GM19099 (cell line): ENCODE data around the gene GABPB2.

Experiments used
- POLR2A ChIP-seq: IDR thresholded peaks from 3 replicates; pipeline ENCODE4 v1.6.1; 2011; ENCODE audit warnings: low read depth; ENCODE audit not compliant: insufficient read length; ENCODE audit errors: extremely low read depth

Gene GABPB2

GRCh38 chr1:151070474-151071276, at the start of gene GABPB2:
TSS of gene GABPB2 (plus strand) at chr1:151070761. CDS start at chr1:151088190, 17,429 bp downstream.
- TF ChIP-seq POLR2A = peak; percentile 73

- TF ChIP-seq POLR2A = no peak
These were observed 45.9 kb upstream of the GABPB2 start for GRCh38 chr1:151024540-151025146.

GRCh38 chr1:151026460-151026859, 44.1 kb upstream of the GABPB2 start:
- TF ChIP-seq POLR2A = no peak

GRCh38 chr1:151032164-151032563, 38.4 kb upstream of the GABPB2 start:
- no peak for TF ChIP-seq POLR2A

- TF ChIP-seq POLR2A = no peak
These were observed 35.4 kb upstream of the GABPB2 start for GRCh38 chr1:151035167-151035566.

- TF ChIP-seq POLR2A = no peak
These were observed 34.2 kb upstream of the GABPB2 start, which contains the start of gene BNIPL for GRCh38 chr1:151036356-151036755. TSS of gene BNIPL (plus strand) at chr1:151036586. CDS start at chr1:151036726, 140 bp downstream.

- TF ChIP-seq POLR2A = no peak
These were observed 33.5 kb upstream of the GABPB2 start for GRCh38 chr1:151037032-151037431.

GRCh38 chr1:151039521-151039920, 31.0 kb upstream of the GABPB2 start:
- no peak for TF ChIP-seq POLR2A

GRCh38 chr1:151043163-151043562, 27.4 kb upstream of the GABPB2 start:
- no peak for TF ChIP-seq POLR2A

GRCh38 chr1:151047591-151047924, 23.0 kb upstream of the GABPB2 start, which contains the start of gene C1orf56:
TSS of gene C1orf56 (plus strand) at chr1:151047751. CDS start at chr1:151047848, 97 bp downstream.
- TF ChIP-seq POLR2A = peak; percentile 63

GRCh38 chr1:151047925-151048644, 22.5 kb upstream of the GABPB2 start:
- TF ChIP-seq POLR2A = no peak

- TF ChIP-seq POLR2A = peak; percentile 16
These were observed 21.9 kb upstream of the GABPB2 start for GRCh38 chr1:151048645-151049032.

GRCh38 chr1:151049458-151049857, 21.1 kb upstream of the GABPB2 start:
- TF ChIP-seq POLR2A = no peak

- no peak for TF ChIP-seq POLR2A
These were observed 20.4 kb upstream of the GABPB2 start for GRCh38 chr1:151050051-151050688.
